H1 (cell line): Measurements from ENCODE around the gene HK2. TPM values are rescaled to one million over a fixed set of nuclear protein-coding genes. Genes with fewer than 3 reads are reported as not detected.

Experiments used
- CTCF ChIA-PET: fragments of 300-600 bp; sonication (Branson Sonifier 250); formaldehyde crosslinking; loops from one replicate; lab custom pipeline; 2021; ENCODE audit not compliant: partially characterized antibody; lab: Charles Lee
- POLR2A ChIA-PET: fragments of 300-600 bp; sonication (Branson Sonifier 250); formaldehyde crosslinking; loops from one replicate; lab custom pipeline; 2021; ENCODE audit warnings: inconsistent platforms; ENCODE audit not compliant: partially characterized antibody; lab: Charles Lee
- DNase-seq, 2 experiments: peaks; one replicate each; pipeline versions ENCODE4 v3.0.0 to v3.0.0-alpha.2; 2010 to 2022; ENCODE audit warnings: low spot score in 2 of 2, low read depth in 1 of 2, mixed read lengths in 1 of 2
- FAIRE-seq: peaks from 2 replicates; lab custom pipeline; 2011; peaks lifted over from hg19 to GRCh38; lab: Jason Lieb, UNC
- H2AFZ ChIP-seq: 2 replicates; pipeline ENCODE4 v1.8.1; 2012; ENCODE audit warnings: low read length, inconsistent platforms
- H2AK5ac ChIP-seq: 2 replicates; pipeline ENCODE4 v1.6.1; 2013; ENCODE audit warnings: low read depth, low read length
- H2BK120ac ChIP-seq: replicated peaks from 2 replicates; pipeline ENCODE3; 2013; ENCODE audit warnings: low read depth, low read length, inconsistent platforms
- H2BK12ac ChIP-seq: 2 replicates; pipeline ENCODE4 v1.6.1; 2013; ENCODE audit warnings: low read depth, low read length
- H2BK15ac ChIP-seq: 2 replicates; pipeline ENCODE4 v1.6.1; 2013; ENCODE audit warnings: low read length
- H2BK20ac ChIP-seq: 2 replicates; pipeline ENCODE4 v1.6.1; 2013; ENCODE audit warnings: low read length
- H2BK5ac ChIP-seq: 2 replicates; pipeline ENCODE4 v1.6.1; 2013; ENCODE audit warnings: low read depth, low read length
- H3K14ac ChIP-seq: 2 replicates; pipeline ENCODE4 v1.6.1; 2013; ENCODE audit warnings: inconsistent platforms; ENCODE audit not compliant: insufficient read length
- H3K18ac ChIP-seq: 2 replicates; pipeline ENCODE4 v1.6.1; 2013; ENCODE audit warnings: low read length; ENCODE audit errors: extremely low read depth
- H3K23ac ChIP-seq: 2 replicates; pipeline ENCODE4 v1.6.1; 2013; ENCODE audit warnings: inconsistent platforms; ENCODE audit not compliant: insufficient read length
- H3K23me2 ChIP-seq: 2 replicates; pipeline ENCODE4 v1.6.1; 2013; ENCODE audit warnings: low read depth, low read length
- H3K27ac ChIP-seq: 2 replicates; pipeline ENCODE4 v1.6.1; 2011; ENCODE audit warnings: low read depth, low read length, inconsistent platforms
- H3K27me3 ChIP-seq, 4 experiments: replicated peaks in 1 of 4; 1 replicate in 1 of 4; 2 replicates in 3 of 4; pipeline versions ENCODE4 v1.6.1 to v1.8.1; 2011 to 2013; ENCODE audit warnings: low read length in 3 of 4, mild to moderate bottlenecking in 3 of 4, inconsistent platforms in 2 of 4, mixed read lengths in 2 of 4, moderate library complexity in 1 of 4; ENCODE audit not compliant: control insufficient read depth in 3 of 4, insufficient read depth in 3 of 4; ENCODE audit errors: extremely low read depth in 1 of 4
- H3K36me3 ChIP-seq, 4 experiments: 2 replicates each; pipeline versions ENCODE4 v1.6.1 to v1.8.1; 2011 to 2013; ENCODE audit warnings: mild to moderate bottlenecking in 4 of 4, low read length in 3 of 4, moderate library complexity in 2 of 4, control low read depth in 1 of 4, inconsistent platforms in 1 of 4; ENCODE audit not compliant: insufficient read depth in 4 of 4, control insufficient read depth in 2 of 4
- H3K4ac ChIP-seq: replicated peaks from 2 replicates; pipeline ENCODE3; 2013; ENCODE audit warnings: low read length, low read depth, mixed read lengths, inconsistent platforms; ENCODE audit not compliant: insufficient read length
- H3K4me1 ChIP-seq, 4 experiments: replicated peaks in 1 of 4; 1 replicate in 1 of 4; 2 replicates in 3 of 4; pipeline versions ENCODE4 v1.6.1 to v1.8.1; 2011 to 2013; ENCODE audit warnings: low read length in 3 of 4, inconsistent platforms in 2 of 4, mixed read lengths in 1 of 4; ENCODE audit not compliant: insufficient read depth in 4 of 4, control insufficient read depth in 3 of 4
- H3K4me2 ChIP-seq, 2 experiments: 2 replicates each; pipeline versions ENCODE4 v1.6.1 to v1.8.1; 2011 to 2013; ENCODE audit warnings: low read depth in 2 of 2, low read length in 2 of 2, control low read depth in 1 of 2, inconsistent platforms in 1 of 2, mild to moderate bottlenecking in 1 of 2; ENCODE audit not compliant: insufficient read depth in 1 of 2
- H3K4me3 ChIP-seq, 4 experiments: fragments of 200-600, 300-600 bp in 1 of 4; sonication (generic), shearing (Covaris generic), sonication (Bioruptor Twin) in 1 of 4; 2 replicates each; pipeline versions ENCODE4 v1.5.1 to v1.8.1; 2011 to 2016; ENCODE audit warnings: low read length in 4 of 4, low read depth in 3 of 4, control low read depth in 2 of 4, inconsistent platforms in 2 of 4, mild to moderate bottlenecking in 2 of 4, mixed read lengths in 1 of 4, moderate library complexity in 1 of 4; ENCODE audit not compliant: insufficient read depth in 2 of 4; ENCODE audit errors: extremely low read depth in 1 of 4
- H3K56ac ChIP-seq: replicated peaks from 2 replicates; pipeline ENCODE3; 2013; ENCODE audit warnings: low read depth, mild to moderate bottlenecking, mixed read lengths, low read length, inconsistent platforms; ENCODE audit not compliant: insufficient read length
- H3K79me1 ChIP-seq: 2 replicates; pipeline ENCODE4 v1.6.1; 2013; ENCODE audit warnings: low read depth, low read length, control low read depth
- H3K79me2 ChIP-seq, 2 experiments: 2 replicates each; pipeline versions ENCODE4 v1.6.1 to v1.8.1; 2012 to 2013; ENCODE audit warnings: low read length in 2 of 2, mild to moderate bottlenecking in 2 of 2, inconsistent platforms in 1 of 2; ENCODE audit not compliant: insufficient read depth in 2 of 2, control insufficient read depth in 1 of 2
- H3K9ac ChIP-seq, 4 experiments: replicated peaks in 1 of 4; 1 replicate in 1 of 4; 2 replicates in 3 of 4; pipeline versions ENCODE4 v1.6.1 to v1.8.1; 2011 to 2013; ENCODE audit warnings: low read depth in 3 of 4, low read length in 3 of 4, control low read depth in 2 of 4, mild to moderate bottlenecking in 2 of 4, moderate library complexity in 2 of 4, inconsistent platforms in 1 of 4; ENCODE audit errors: extremely low read depth in 1 of 4
- H3K9me3 ChIP-seq, 2 experiments: 2 replicates each; pipeline versions ENCODE4 v1.6.1 to v1.8.1; 2012 to 2013; ENCODE audit warnings: mild to moderate bottlenecking in 2 of 2, moderate library complexity in 2 of 2, control low read depth in 1 of 2, inconsistent platforms in 1 of 2, low read depth in 1 of 2, low read length in 1 of 2, mixed read lengths in 1 of 2; ENCODE audit not compliant: insufficient read depth in 2 of 2
- H4K20me1 ChIP-seq, 2 experiments: replicated peaks in 1 of 2; 2 replicates each; pipeline versions ENCODE3 to v1.8.1; 2011 to 2013; ENCODE audit warnings: inconsistent platforms in 2 of 2, low read length in 2 of 2, mild to moderate bottlenecking in 1 of 2; ENCODE audit not compliant: insufficient read depth in 2 of 2, control insufficient read depth in 1 of 2
- H4K5ac ChIP-seq: 2 replicates; pipeline ENCODE4 v1.6.1; 2013; ENCODE audit warnings: low read length, low read depth, mixed read lengths, inconsistent platforms; ENCODE audit not compliant: insufficient read length
- H4K8ac ChIP-seq: 2 replicates; pipeline ENCODE4 v1.8.0; 2013; ENCODE audit warnings: mild to moderate bottlenecking, moderate library complexity, low read length, inconsistent platforms; ENCODE audit not compliant: insufficient read depth; ENCODE audit errors: extremely low read depth
- H4K91ac ChIP-seq: replicated peaks from 2 replicates; pipeline ENCODE3; 2013; ENCODE audit warnings: low read length, mixed read lengths, inconsistent platforms; ENCODE audit not compliant: insufficient read length
- ATF3 ChIP-seq: IDR thresholded peaks from 2 replicates; pipeline ENCODE4 v1.6.1; 2011; ENCODE audit warnings: low read depth, mild to moderate bottlenecking, low read length; ENCODE audit not compliant: insufficient read depth
- EGR1 ChIP-seq: IDR thresholded peaks from 2 replicates; pipeline ENCODE4 v1.6.1; 2011; ENCODE audit warnings: low read depth, low read length, borderline replicate concordance
- KDM5A ChIP-seq: fragments of 200-600 bp; IDR thresholded peaks from 2 replicates; pipeline ENCODE4 v1.7.1; 2012; ENCODE audit warnings: mild to moderate bottlenecking, low read length, inconsistent platforms, mixed read lengths
- MAFK ChIP-seq: IDR thresholded peaks from 2 replicates; pipeline ENCODE4 v1.6.1; 2012; ENCODE audit warnings: low read depth, mild to moderate bottlenecking, improper control_type of control experiment, low read length
- NRF1 ChIP-seq: IDR thresholded peaks from 2 replicates; pipeline ENCODE4 v1.6.1; 2011; ENCODE audit warnings: mild to moderate bottlenecking, low read depth, low read length, improper control_type of control experiment
- RNF2 ChIP-seq: fragments of 200-900, 300-1000 bp; sonication (generic); IDR thresholded peaks from 2 replicates; pipeline ENCODE4 v1.7.1; 2016; ENCODE audit warnings: borderline replicate concordance, low read depth, mild to moderate bottlenecking, antibody characterized with exemption, low read length; ENCODE audit not compliant: poor library complexity, severe bottlenecking; ENCODE audit errors: missing control alignments
- SP1 ChIP-seq: IDR thresholded peaks from 2 replicates; pipeline ENCODE4 v1.6.1; 2011; ENCODE audit warnings: low read depth, low read length
- SP4 ChIP-seq: IDR thresholded peaks from 2 replicates; pipeline ENCODE4 v1.6.1; 2012; ENCODE audit warnings: low read length, inconsistent platforms
- SRF ChIP-seq: IDR thresholded peaks from 2 replicates; pipeline ENCODE4 v1.6.1; 2011; ENCODE audit warnings: mild to moderate bottlenecking, low read depth, low read length, moderate library complexity
- SUZ12 ChIP-seq: fragments of 200-600 bp; sonication (generic); IDR thresholded peaks from 2 replicates; pipeline ENCODE4 v1.6.1; 2012; ENCODE audit warnings: mild to moderate bottlenecking, inconsistent platforms, low read length, moderate library complexity, mixed read lengths
- TAF1 ChIP-seq: IDR thresholded peaks from 2 replicates; pipeline ENCODE4 v1.6.1; 2011; ENCODE audit warnings: mild to moderate bottlenecking, low read depth, low read length
- TBP ChIP-seq: IDR thresholded peaks from 2 replicates; pipeline ENCODE4 v1.6.1; 2011; ENCODE audit warnings: low read depth, low read length, improper control_type of control experiment
- ZNF274 ChIP-seq: IDR thresholded peaks from 2 replicates; pipeline ENCODE4 v1.7.0; 2012; ENCODE audit warnings: low read length, borderline replicate concordance; ENCODE audit errors: extremely low read depth
- WGBS, 2 experiments: shearing (Covaris generic) in 1 of 2; methylation state at CpG; one replicate each; pipeline versions ENCODE4 v1.1.6 to v1.1.7; 2013 to 2015; ENCODE audit warnings: low lambda C conversion rate in 2 of 2, mixed read lengths in 2 of 2, inconsistent platforms in 1 of 2, low coverage in 1 of 2, missing lambda C conversion rate in 1 of 2; ENCODE audit not compliant: insufficient replicate concordance in 2 of 2, insufficient coverage in 1 of 2, insufficient read length in 1 of 2; ENCODE audit errors: extremely low coverage in 1 of 2, missing lambda C conversion rate in 1 of 2; 5-methylcytosine and 5-hydroxymethylcytosine counted together
- polyA plus RNA-seq, 7 experiments: library from polyadenylated mRNA; depleted of rRNA in 3 of 7; stranded (reverse) in 5 of 7; unstranded in 2 of 7; fragments of >200 nt in 5 of 7; fragments of 200-250 nt in 2 of 7; gene quantifications; 1 replicate in 5 of 7; 2 replicates in 1 of 7; 4 replicates in 1 of 7; pipeline versions ENCODE4 v1.2.1 to v1.2.3, GENCODE V29; 2011 to 2013; ENCODE audit warnings: missing spikeins in 2 of 7, mixed read lengths in 2 of 7
- total RNA-seq: library from RNA; stranded (reverse); fragmentation: NEBNext Ultra II Directional; extraction: Animal tissue kit (Norgen Biotek cat#: 25700); gene quantifications from 2 replicates; pipeline ENCODE4 v1.2.1, GENCODE V29; 2021

HK2 gene
- total and polyA plus RNA-seq, 2 of the 8 experiments (the other 6 are each of a cell fraction or from before 2014, with no cell fraction given), result 22.1 to 61.9 TPM

DNA sequence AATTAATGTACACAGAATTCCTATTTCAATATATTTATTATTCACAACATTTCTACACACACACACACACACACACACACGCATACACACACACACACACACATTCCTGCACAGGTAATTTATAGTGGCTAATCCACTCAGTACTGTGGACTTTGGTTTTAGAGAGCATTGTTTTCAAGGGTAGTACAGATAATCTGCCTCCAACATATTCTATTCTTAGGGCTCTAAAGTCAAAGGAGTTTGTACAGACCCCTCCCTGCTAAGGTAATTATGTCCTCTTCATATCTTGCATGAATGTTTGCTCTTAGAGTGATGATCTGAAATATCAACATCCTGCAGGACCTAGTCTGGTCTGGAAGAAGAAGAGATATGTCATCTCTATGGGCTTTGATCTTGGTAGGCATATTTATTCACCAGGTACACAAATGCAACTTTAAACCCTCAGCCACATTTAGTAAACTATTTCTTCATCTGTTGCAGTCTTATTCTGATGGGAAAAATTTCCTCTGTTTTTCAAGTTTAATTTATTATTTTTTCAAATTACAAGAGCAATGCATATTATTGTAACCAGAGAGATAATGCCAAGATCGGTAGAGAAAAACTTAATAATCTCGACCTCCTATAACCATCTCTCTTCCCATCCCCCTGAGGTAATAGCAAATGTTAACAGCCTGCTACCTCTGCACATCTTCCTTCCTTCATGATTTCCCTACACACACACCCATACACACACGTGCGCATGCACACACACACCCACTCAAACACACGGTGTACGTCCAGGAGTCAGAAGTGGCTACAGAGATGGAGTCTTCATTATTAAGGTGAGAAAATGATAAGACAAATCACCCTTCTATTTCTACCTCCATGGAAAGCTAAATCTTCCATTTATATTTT, 106.2 kb downstream of the HK2 start:
- H2AK5ac ChIP-seq, result no peak overlapping the region
- 91 to 100% methylated on average over 1 to 7 of the region's 7 CpGs for WGBS, 2 experiments
- no peak for FAIRE-seq
- TF ChIP-seq EGR1 (no peak), SUZ12 (no peak), ZNF274 (no peak), MAFK (no peak), SP4 (no peak), ATF3 (no peak), TBP (no peak), KDM5A (no peak), TAF1 (no peak), SP1 (no peak), RNF2 (no peak), SRF (no peak), NRF1 (no peak)

More for the DNA sequence above, 106.2 kb downstream of the HK2 start:
- H3K4me1 ChIP-seq, result no peaks in the 10 kb centered on the region
- no peak for DNase-seq
- H3K23me2 ChIP-seq, result no peaks in the 10 kb centered on the region
- H4K20me1 ChIP-seq, result no peaks in the 10 kb centered on the region
- ChIA-PET CTCF (interaction anchor here (0.8 kb wide), 1 partner anchor 125 kb away, joined by 4 read pairs; no protein-coding TSS in a partner anchor), POLR2A (no interaction called here)
- H3K4me3 ChIP-seq, result no peak overlapping the region
- no peak overlapping the region for H3K27ac ChIP-seq
- H3K14ac ChIP-seq, result no peak overlapping the region
- no peak overlapping the region for H3K18ac ChIP-seq
- H3K4me2 ChIP-seq, result no peak overlapping the region
- no peaks in the 10 kb centered on the region for H3K9me3 ChIP-seq
- H3K9ac ChIP-seq, result no peak overlapping the region
- H2BK120ac ChIP-seq, result no peak overlapping the region
- H3K56ac ChIP-seq, result no peak overlapping the region
- no peak overlapping the region for H4K91ac ChIP-seq
- no peak overlapping the region for H3K4ac ChIP-seq
- no peak overlapping the region for H2BK5ac ChIP-seq
- no peaks in the 10 kb centered on the region for H3K79me1 ChIP-seq
- H3K36me3 ChIP-seq, result no peaks in the 10 kb centered on the region
- H3K23ac ChIP-seq, result no peak overlapping the region
- no peak overlapping the region for H4K5ac ChIP-seq
- H4K8ac ChIP-seq, result no peak overlapping the region
- no peak overlapping the region; the same call in 1 of the 2 replicates for H2BK12ac ChIP-seq
- H3K27me3 ChIP-seq, result no peaks in the 10 kb centered on the region
- H2AFZ ChIP-seq, result no peak overlapping the region
- no peak overlapping the region for H2BK20ac ChIP-seq
- no peaks in the 10 kb centered on the region for H3K79me2 ChIP-seq
- no peak overlapping the region for H2BK15ac ChIP-seq
